Thymus (tissue), 11 donors: ENCODE measurements around the gene ZBTB2. TPM values are rescaled to one million over a fixed set of nuclear protein-coding genes. Genes with fewer than 3 reads are reported as not detected.

ENCODE experiments used
- DNase-seq, 9 donors: peaks; one replicate each; pipeline ENCODE4 v3.0.0-alpha.2; 2013; ENCODE audit warnings: low spot score in 9 of 9, low read depth in 6 of 9, missing footprints in 1 of 9
- H3K27ac ChIP-seq, 2 donors: one replicate each; pipeline ENCODE4 v1.5.1; 2013; ENCODE audit warnings: control low read depth in 1 of 2, low read depth in 1 of 2, low read length in 1 of 2, mild to moderate bottlenecking in 1 of 2, moderate library complexity in 1 of 2
- H3K27me3 ChIP-seq, 2 donors: one replicate each; pipeline ENCODE4 v1.5.1; 2013; ENCODE audit warnings: low read length in 1 of 2; ENCODE audit not compliant: control insufficient read depth in 2 of 2, insufficient read depth in 1 of 2
- H3K36me3 ChIP-seq, 2 donors: one replicate each; pipeline ENCODE4 v1.5.1; 2013; ENCODE audit warnings: low read length in 1 of 2, mild to moderate bottlenecking in 1 of 2, moderate library complexity in 1 of 2; ENCODE audit not compliant: control insufficient read depth in 2 of 2, insufficient read depth in 2 of 2
- H3K4me1 ChIP-seq, 2 donors: one replicate each; pipeline ENCODE4 v1.5.1; 2013; ENCODE audit warnings: low read length in 2 of 2; ENCODE audit not compliant: control insufficient read depth in 2 of 2, insufficient read depth in 2 of 2
- H3K4me3 ChIP-seq, 2 donors: one replicate each; pipeline ENCODE4 v1.5.1; 2013; ENCODE audit warnings: low read length in 2 of 2, control low read depth in 1 of 2, mild to moderate bottlenecking in 1 of 2
- H3K9me3 ChIP-seq, 2 donors: one replicate each; pipeline ENCODE4 v1.5.1; 2013; ENCODE audit warnings: low read length in 1 of 2, mild to moderate bottlenecking in 1 of 2; ENCODE audit not compliant: control insufficient read depth in 2 of 2, insufficient read depth in 1 of 2
- WGBS: extraction: QIAGEN DNeasy Blood & Tissue Kit; methylation state at CpG from one replicate; pipeline ENCODE4 v1.1.7; 2013; 5-methylcytosine and 5-hydroxymethylcytosine counted together
- polyA plus RNA-seq: library from polyadenylated mRNA; stranded (reverse); fragments of 200-250 nt; gene quantifications from one replicate; pipeline ENCODE4 v1.2.3, GENCODE V29; 2013
- total RNA-seq: library from RNA; stranded (reverse); fragments of 120-200 nt; gene quantifications from one replicate; pipeline ENCODE4 v1.2.4, GENCODE V29; 2013
- donor health status: healthy.

The ZBTB2 gene
- total and polyA plus RNA-seq, 2 donors: 22.1 to 22.8 TPM

- Histone ChIP-seq H3K27me3 (no peaks in the 10 kb centered on the region), H3K9me3 (no peaks in the 10 kb centered on the region), H3K27ac (peak overlapping the region; percentile 54 to 100), H3K36me3 (peaks cover 0 to 27% of the 10 kb centered on the region in 2 donors), H3K4me1 (peaks cover 21 to 34% of the 10 kb centered on the region in 2 donors), H3K4me3 (peak overlapping the region; percentile 66 to 99)
- no peak for DNase-seq
- 7% methylated on average over 3 of the region's 3 CpGs for WGBS
Observed at GRCh38 chr6:151392427-151392826, 1.1 kb upstream of the ZBTB2 start.

GRCh38 chr6:151390851-151391470 lies 398 bp downstream of the ZBTB2 start:
- peak in 8 of 9 donors; percentile 55 to 92 (median 76) for DNase-seq
- H3K4me1 ChIP-seq: peaks cover 21 to 34% of the 10 kb centered on the region in 2 donors
- H3K27ac ChIP-seq: peak overlapping the region; percentile 99 to 100
- peak overlapping the region; percentile 66 to 99 for H3K4me3 ChIP-seq
- H3K9me3 ChIP-seq: no peaks in the 10 kb centered on the region
- no peaks in the 10 kb centered on the region for H3K27me3 ChIP-seq
- peaks cover 0 to 21% of the 10 kb centered on the region in 2 donors for H3K36me3 ChIP-seq
- under 1% methylated on average over 76 of the region's 78 CpGs for WGBS

GRCh38 chr6:151390276-151390850 lies 996 bp downstream of the ZBTB2 start:
- Histone ChIP-seq H3K36me3 (peaks cover 0 to 18% of the 10 kb centered on the region in 2 donors), H3K9me3 (no peaks in the 10 kb centered on the region), H3K27me3 (no peaks in the 10 kb centered on the region), H3K27ac (peak overlapping the region; percentile 99 to 100), H3K4me3 (peak overlapping the region; percentile 66 to 99), H3K4me1 (peaks cover 20 to 33% of the 10 kb centered on the region in 2 donors)
- peak; percentile 95 to 100 (median 98) for DNase-seq
- WGBS: under 1% methylated on average over 79 of the region's 79 CpGs

- Histone ChIP-seq H3K27me3 (no peaks in the 10 kb centered on the region), H3K4me3 (peak overlapping the region; percentile 95 to 99), H3K4me1 (peaks cover 20 to 32% of the 10 kb centered on the region in 2 donors), H3K9me3 (no peaks in the 10 kb centered on the region), H3K36me3 (peaks cover 0 to 17% of the 10 kb centered on the region in 2 donors), H3K27ac (peak overlapping the region; percentile 99 to 100)
- under 1% methylated on average over 54 of the region's 54 CpGs for WGBS
- peak in 1 of 9 donors; percentile 47 for DNase-seq
Observed at GRCh38 chr6:151389618-151390275, 1.6 kb downstream of the ZBTB2 start.

GRCh38 chr6:151388997-151389617 lies 2.3 kb downstream of the ZBTB2 start:
- DNase-seq: peak in 1 of 9 donors; percentile 10
- 42% methylated on average over 12 of the region's 12 CpGs for WGBS
- Histone ChIP-seq H3K9me3 (no peaks in the 10 kb centered on the region), H3K36me3 (peaks cover 0 to 23% of the 10 kb centered on the region in 2 donors), H3K27me3 (no peaks in the 10 kb centered on the region), H3K4me1 (peaks cover 20 to 32% of the 10 kb centered on the region in 2 donors), H3K4me3 (peak overlapping the region; percentile 95 to 99), H3K27ac (peak overlapping the region; percentile 99 to 100)

- no peak for DNase-seq
- no peaks in the 10 kb centered on the region for H3K27me3 ChIP-seq
- H3K36me3 ChIP-seq: peaks cover 0 to 22% of the 10 kb centered on the region in 2 donors
- H3K9me3 ChIP-seq: no peaks in the 10 kb centered on the region
- no peak overlapping the region for H3K27ac ChIP-seq
- 97% methylated on average over 2 of the region's 2 CpGs for WGBS
- peaks cover 16 to 24% of the 10 kb centered on the region in 2 donors for H3K4me1 ChIP-seq
- H3K4me3 ChIP-seq: no peak overlapping the region
Observed at GRCh38 chr6:151388236-151388635, 3.1 kb downstream of the ZBTB2 start.

GRCh38 chr6:151387175-151387970 lies 4.0 kb downstream of the ZBTB2 start:
- no peak overlapping the region for H3K27ac ChIP-seq
- H3K27me3 ChIP-seq: no peaks in the 10 kb centered on the region
- peaks cover 8 to 21% of the 10 kb centered on the region in 2 donors for H3K4me1 ChIP-seq
- H3K9me3 ChIP-seq: no peaks in the 10 kb centered on the region
- DNase-seq: no peak
- peaks cover 0 to 21% of the 10 kb centered on the region in 2 donors for H3K36me3 ChIP-seq
- 97% methylated on average over 11 of the region's 11 CpGs for WGBS
- H3K4me3 ChIP-seq: no peak overlapping the region

- H3K36me3 ChIP-seq: peaks cover 0 to 21% of the 10 kb centered on the region in 2 donors
- H3K4me3 ChIP-seq: no peak overlapping the region
- H3K27me3 ChIP-seq: no peaks in the 10 kb centered on the region
- WGBS: 58% methylated on average over 1 of the region's 1 CpG
- H3K9me3 ChIP-seq: no peaks in the 10 kb centered on the region
- no peak for DNase-seq
- no peak overlapping the region for H3K27ac ChIP-seq
- peaks cover 15 to 26% of the 10 kb centered on the region in 2 donors for H3K4me1 ChIP-seq
Observed at GRCh38 chr6:151385177-151385576, 6.2 kb downstream of the ZBTB2 start.
